ENCODE results near the gene CPD.

The CPD gene

GRCh38 chr17:30391534-30391933, 12.8 kb downstream of the CPD start:
- Histone ChIP-seq H3F3A (ENCODE audit: insufficient read depth) (no peaks in the 10 kb centered on the region), H3K9me3 (ENCODE audit: insufficient read depth, low read length) (no peaks in the 10 kb centered on the region), H4K20me1 (ENCODE audit: low read depth, low read length) (no peaks in the 10 kb centered on the region), H3K9me2 (replicated peaks; ENCODE audit: insufficient read depth, low read length) (no peaks in the 10 kb centered on the region), H3K4me2 (ENCODE audit: low read depth, low read length, poor library complexity, severe bottlenecking) (no peak overlapping the region), H3K4me3 (ENCODE audit: insufficient read depth, low read length, poor library complexity, severe bottlenecking) (no peak overlapping the region), H3K36me3 (ENCODE audit: low read length) (no peaks in the 10 kb centered on the region), H3K79me2 (ENCODE audit: insufficient read depth, low read length) (no peaks in the 10 kb centered on the region), H3K9ac (ENCODE audit: low read length) (no peak overlapping the region), H3K27ac (ENCODE audit: low read depth, low read length) (no peak overlapping the region), H2AFZ (ENCODE audit: low read depth, low read length, severe bottlenecking) (no peak overlapping the region), H3K27me3 (ENCODE audit: low read length) (no peaks in the 10 kb centered on the region)
- TF ChIP-seq EZH2phosphoT487 (conservative IDR thresholded peaks at IDR 0.05; ENCODE audit: low read length), result no peak
- TF ChIP-seq, protein P1, sequence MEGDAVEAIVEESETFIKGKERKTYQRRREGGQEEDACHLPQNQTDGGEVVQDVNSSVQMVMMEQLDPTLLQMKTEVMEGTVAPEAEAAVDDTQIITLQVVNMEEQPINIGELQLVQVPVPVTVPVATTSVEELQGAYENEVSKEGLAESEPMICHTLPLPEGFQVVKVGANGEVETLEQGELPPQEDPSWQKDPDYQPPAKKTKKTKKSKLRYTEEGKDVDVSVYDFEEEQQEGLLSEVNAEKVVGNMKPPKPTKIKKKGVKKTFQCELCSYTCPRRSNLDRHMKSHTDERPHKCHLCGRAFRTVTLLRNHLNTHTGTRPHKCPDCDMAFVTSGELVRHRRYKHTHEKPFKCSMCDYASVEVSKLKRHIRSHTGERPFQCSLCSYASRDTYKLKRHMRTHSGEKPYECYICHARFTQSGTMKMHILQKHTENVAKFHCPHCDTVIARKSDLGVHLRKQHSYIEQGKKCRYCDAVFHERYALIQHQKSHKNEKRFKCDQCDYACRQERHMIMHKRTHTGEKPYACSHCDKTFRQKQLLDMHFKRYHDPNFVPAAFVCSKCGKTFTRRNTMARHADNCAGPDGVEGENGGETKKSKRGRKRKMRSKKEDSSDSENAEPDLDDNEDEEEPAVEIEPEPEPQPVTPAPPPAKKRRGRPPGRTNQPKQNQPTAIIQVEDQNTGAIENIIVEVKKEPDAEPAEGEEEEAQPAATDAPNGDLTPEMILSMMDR (IDR thresholded peaks at IDR 0.05; ENCODE audit: insufficient read depth, low read length, poor library complexity, severe bottlenecking), result no peak

DNA sequence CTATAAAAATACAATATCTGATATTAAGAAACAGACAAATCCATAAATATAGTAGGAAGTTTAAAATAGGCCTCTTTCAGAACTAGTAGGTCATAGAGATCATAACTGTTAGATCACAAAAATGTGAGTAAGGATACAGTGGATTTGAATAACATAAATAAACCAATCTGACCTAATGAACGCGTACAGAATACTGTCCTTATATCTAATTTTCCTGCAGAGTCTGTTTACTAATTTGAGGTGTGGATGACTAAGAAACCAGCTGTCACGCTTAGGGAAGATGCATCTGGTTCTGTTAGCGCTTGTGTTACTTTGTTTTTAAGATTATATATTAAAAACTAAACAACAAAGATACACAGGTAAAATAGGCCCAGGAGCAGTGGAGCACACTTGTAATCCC, 14.8 kb downstream of the CPD start:
- Histone ChIP-seq H3K27ac (ENCODE audit: low read depth, low read length) (no peak overlapping the region), H3K36me3 (ENCODE audit: low read length) (no peaks in the 10 kb centered on the region; the same call in 1 of the 2 replicates), H2AFZ (ENCODE audit: low read depth, low read length, severe bottlenecking) (no peak overlapping the region), H3K79me2 (ENCODE audit: insufficient read depth, low read length) (no peaks in the 10 kb centered on the region), H3K4me2 (ENCODE audit: low read depth, low read length, poor library complexity, severe bottlenecking) (no peak overlapping the region), H4K20me1 (ENCODE audit: low read depth, low read length) (no peaks in the 10 kb centered on the region), H3K9ac (ENCODE audit: low read length) (no peak overlapping the region), H3K27me3 (ENCODE audit: low read length) (no peaks in the 10 kb centered on the region), H3F3A (ENCODE audit: insufficient read depth) (no peaks in the 10 kb centered on the region), H3K4me3 (ENCODE audit: insufficient read depth, low read length, poor library complexity, severe bottlenecking) (no peak overlapping the region), H3K9me3 (ENCODE audit: insufficient read depth, low read length) (no peaks in the 10 kb centered on the region), H3K9me2 (replicated peaks; ENCODE audit: insufficient read depth, low read length) (no peaks in the 10 kb centered on the region)
- TF ChIP-seq EZH2phosphoT487 (conservative IDR thresholded peaks at IDR 0.05; ENCODE audit: low read length), result no peak
- TF ChIP-seq, protein P1 (IDR thresholded peaks at IDR 0.05; ENCODE audit: insufficient read depth, low read length, poor library complexity, severe bottlenecking), result no peak

GRCh38 chr17:30393911-30394867, 15.5 kb downstream of the CPD start:
- Histone ChIP-seq H3K4me2 (ENCODE audit: low read depth, low read length, poor library complexity, severe bottlenecking) (no peak overlapping the region), H3K9ac (ENCODE audit: low read length) (no peak overlapping the region), H4K20me1 (ENCODE audit: low read depth, low read length) (no peaks in the 10 kb centered on the region), H3K4me3 (ENCODE audit: insufficient read depth, low read length, poor library complexity, severe bottlenecking) (no peak overlapping the region), H2AFZ (ENCODE audit: low read depth, low read length, severe bottlenecking) (no peak overlapping the region), H3K79me2 (ENCODE audit: insufficient read depth, low read length) (no peaks in the 10 kb centered on the region), H3K9me2 (replicated peaks; ENCODE audit: insufficient read depth, low read length) (no peaks in the 10 kb centered on the region), H3K27me3 (ENCODE audit: low read length) (no peaks in the 10 kb centered on the region), H3K27ac (ENCODE audit: low read depth, low read length) (no peak overlapping the region), H3F3A (ENCODE audit: insufficient read depth) (no peaks in the 10 kb centered on the region), H3K9me3 (ENCODE audit: insufficient read depth, low read length) (no peaks in the 10 kb centered on the region), H3K36me3 (ENCODE audit: low read length) (no peaks in the 10 kb centered on the region; the same call in 1 of the 2 replicates)
- no peak for TF ChIP-seq EZH2phosphoT487 (conservative IDR thresholded peaks at IDR 0.05; ENCODE audit: low read length)
- TF ChIP-seq, protein P1 (IDR thresholded peaks at IDR 0.05; ENCODE audit: insufficient read depth, low read length, poor library complexity, severe bottlenecking), result no peak
